Stomach (tissue), 9 donors: ENCODE data around the gene IQCE. TPM values are rescaled to one million over a fixed set of nuclear protein-coding genes. Genes with fewer than 3 reads are reported as not detected.
A peak's percentile ranks its signal among the peaks of the same experiment; 100 is the strongest.

Experiments
- DNase-seq, 2 donors: peaks; one replicate each; pipeline versions ENCODE4 v3.0.0 to v3.0.0-alpha.2; 2013 to 2019
- H3K27ac ChIP-seq, 5 donors: fragments of 200-600 bp in 4 of 5; sonication (generic) in 4 of 5; one replicate each; pipeline ENCODE4 v1.5.1; 2013 to 2019; ENCODE audit warnings: mild to moderate bottlenecking in 1 of 5, moderate library complexity in 1 of 5
- H3K27me3 ChIP-seq, 3 donors: fragments of 200-600 bp; sonication (generic); one replicate each; pipeline ENCODE4 v1.5.1; 2017 to 2019; ENCODE audit warnings: mixed run types in 1 of 3
- H3K36me3 ChIP-seq, 4 donors: fragments of 200-600 bp; sonication (generic); 1 replicate in 3 of 4; 2 replicates in 1 of 4; pipeline ENCODE4 v1.5.1; 2016 to 2019
- H3K4me1 ChIP-seq, 4 donors: fragments of 200-600 bp; sonication (generic); one replicate each; pipeline ENCODE4 v1.5.1; 2016 to 2019
- H3K4me3 ChIP-seq, 4 donors: fragments of 200-600 bp; sonication (generic) in 3 of 4; one replicate each; pipeline ENCODE4 v1.5.1; 2016 to 2019; ENCODE audit warnings: mild to moderate bottlenecking in 1 of 4
- H3K9me3 ChIP-seq, 4 donors: fragments of 200-600 bp; sonication (generic); one replicate each; pipeline ENCODE4 v1.5.1; 2016 to 2019
- CTCF ChIP-seq, 7 experiments: fragments of 450-650 bp in 4 of 7; fragments of 200-600 bp in 3 of 7; sonication (generic) in 3 of 7; IDR thresholded peaks; one replicate each; pipeline ENCODE4 v1.5.1; 2016 to 2019; ENCODE audit warnings: antibody characterized with exemption in 7 of 7, control low read depth in 2 of 7, mild to moderate bottlenecking in 1 of 7
- EP300 ChIP-seq: sonication (generic); formaldehyde crosslinking; IDR thresholded peaks from one replicate; pipeline ENCODE4 v1.6.1; 2017; ENCODE audit warnings: antibody characterized with exemption
- POLR2A ChIP-seq, 4 donors: fragments of 450-650 bp; IDR thresholded peaks; one replicate each; pipeline ENCODE4 v1.6.1; 2016; ENCODE audit warnings: antibody characterized with exemption in 4 of 4, control low read depth in 2 of 4, mild to moderate bottlenecking in 1 of 4, moderate library complexity in 1 of 4
- POLR2AphosphoS5 ChIP-seq, 3 donors: sonication (generic); formaldehyde crosslinking; IDR thresholded peaks; one replicate each; pipeline ENCODE4 v1.6.1; 2016; ENCODE audit warnings: antibody characterized with exemption in 3 of 3
- WGBS, 5 donors: extraction: QIAGEN DNeasy Blood & Tissue Kit in 3 of 5; methylation state at CpG; one replicate each; pipeline versions ENCODE4 v1.1.5 to v1.1.7; 2013 to 2018; 5-methylcytosine and 5-hydroxymethylcytosine counted together
- intact Hi-C: fragments of 100-400 bp; cut with DNase I; formaldehyde crosslinking; loops from one replicate; pipeline ENCODE4 v1.15.1; 2023; ENCODE audit warnings: low total_unique reads
- polyA plus RNA-seq, 3 donors: library from polyadenylated mRNA; stranded (reverse); fragments of 200-250 nt; gene quantifications; one replicate each; pipeline ENCODE4 v1.2.3, GENCODE V29; 2013
- total RNA-seq, 5 donors: library from RNA; depleted of rRNA; stranded (reverse); fragments of >200 nt; gene quantifications; one replicate each; pipeline versions ENCODE4 v1.1.0 to v1.2.3, GENCODE V29; 2014 to 2016
- donor health status: healthy with polysubstance abuse.
- donor health status: Bipolar disorder and iron deficiency.
- donor health status: healthy.

The IQCE gene
- total and polyA plus RNA-seq, 8 donors: 1.8 to 248 (median 10.9) TPM

GRCh38 chr7:2610898-2611297, 52.1 kb downstream of the IQCE start:
- 65 to 100% (median 84%) methylated on average over 4 to 14 of the region's 14 CpGs for WGBS, 5 donors
- peak in 1 of 2 donors; percentile 62 for DNase-seq
- intact Hi-C loops: no loop called here
- no peak overlapping the region for H3K4me3 ChIP-seq
- no peak overlapping the region for H3K27ac ChIP-seq
- H3K36me3 ChIP-seq: peaks cover 0 to 40% (median 27%) of the 10 kb centered on the region in 4 donors
- H3K9me3 ChIP-seq: no peaks in the 10 kb centered on the region
- H3K27me3 ChIP-seq: no peaks in the 10 kb centered on the region
- peaks cover 8 to 29% (median 19%) of the 10 kb centered on the region in 4 donors for H3K4me1 ChIP-seq
- TF ChIP-seq EP300: no peak
- no peak for TF ChIP-seq CTCF (IDR thresholded peaks at IDR 0.05)
- TF ChIP-seq POLR2A (IDR thresholded peaks at IDR 0.05): no peak
- no peak for TF ChIP-seq POLR2AphosphoS5 (IDR thresholded peaks at IDR 0.05)

- Histone ChIP-seq H3K4me1 (peaks cover 8 to 29% (median 19%) of the 10 kb centered on the region in 4 donors), H3K4me3 (no peak overlapping the region), H3K27me3 (no peaks in the 10 kb centered on the region), H3K36me3 (peaks cover 0 to 35% (median 23%) of the 10 kb centered on the region in 4 donors), H3K27ac (no peak overlapping the region), H3K9me3 (no peaks in the 10 kb centered on the region)
- intact Hi-C loops: no loop called here
- 87 to 93% (median 91%) methylated on average over 11 of the region's 11 CpGs for WGBS, 5 donors
- no peak for TF ChIP-seq POLR2A (IDR thresholded peaks at IDR 0.05)
- no peak for TF ChIP-seq POLR2AphosphoS5 (IDR thresholded peaks at IDR 0.05)
- TF ChIP-seq EP300: no peak
- TF ChIP-seq CTCF (IDR thresholded peaks at IDR 0.05): no peak
- no peak for DNase-seq
Observed at GRCh38 chr7:2611401-2611800, 52.6 kb downstream of the IQCE start.

- Histone ChIP-seq H3K36me3 (peaks cover 0 to 30% (median 20%) of the 10 kb centered on the region in 4 donors), H3K27me3 (no peaks in the 10 kb centered on the region), H3K27ac (no peak overlapping the region), H3K4me1 (peaks cover 12 to 34% (median 23%) of the 10 kb centered on the region in 4 donors), H3K9me3 (no peaks in the 10 kb centered on the region), H3K4me3 (no peak overlapping the region)
- peak in 1 of 2 donors; percentile 4 for DNase-seq
- TF ChIP-seq POLR2AphosphoS5 (IDR thresholded peaks at IDR 0.05) (no peak), CTCF (IDR thresholded peaks at IDR 0.05) (no peak), EP300 (no peak), POLR2A (IDR thresholded peaks at IDR 0.05) (no peak)
- WGBS, 5 donors: 92 to 98% (median 96%) methylated on average over 8 to 10 of the region's 10 CpGs
- intact Hi-C loops: no loop called here
Observed at GRCh38 chr7:2611922-2612321, 53.1 kb downstream of the IQCE start.

- Histone ChIP-seq H3K27ac (no peak overlapping the region), H3K36me3 (peaks cover 0 to 24% (median 15%) of the 10 kb centered on the region in 4 donors), H3K9me3 (no peaks in the 10 kb centered on the region), H3K4me3 (no peak overlapping the region), H3K4me1 (peaks cover 16 to 40% (median 30%) of the 10 kb centered on the region in 4 donors), H3K27me3 (no peaks in the 10 kb centered on the region)
- TF ChIP-seq EP300 (no peak), POLR2A (IDR thresholded peaks at IDR 0.05) (no peak), CTCF (IDR thresholded peaks at IDR 0.05) (no peak), POLR2AphosphoS5 (IDR thresholded peaks at IDR 0.05) (no peak)
- 79 to 82% (median 80%) methylated on average over 13 to 15 of the region's 15 CpGs for WGBS, 5 donors
- intact Hi-C loops: no loop called here
- peak; percentile 50 to 66 for DNase-seq
Observed at GRCh38 chr7:2612445-2613097, 53.8 kb downstream of the IQCE start.
